ENCODE results near the gene ABHD14A. TPM values are rescaled to one million over a fixed set of nuclear protein-coding genes. Genes with fewer than 3 reads are reported as not detected.

Gene ABHD14A
- total and polyA plus RNA-seq, 2 of the 13 experiments (the other 11 are each of a cell fraction or from before 2014, with no cell fraction given): 29.5 to 46.9 TPM

DNA sequence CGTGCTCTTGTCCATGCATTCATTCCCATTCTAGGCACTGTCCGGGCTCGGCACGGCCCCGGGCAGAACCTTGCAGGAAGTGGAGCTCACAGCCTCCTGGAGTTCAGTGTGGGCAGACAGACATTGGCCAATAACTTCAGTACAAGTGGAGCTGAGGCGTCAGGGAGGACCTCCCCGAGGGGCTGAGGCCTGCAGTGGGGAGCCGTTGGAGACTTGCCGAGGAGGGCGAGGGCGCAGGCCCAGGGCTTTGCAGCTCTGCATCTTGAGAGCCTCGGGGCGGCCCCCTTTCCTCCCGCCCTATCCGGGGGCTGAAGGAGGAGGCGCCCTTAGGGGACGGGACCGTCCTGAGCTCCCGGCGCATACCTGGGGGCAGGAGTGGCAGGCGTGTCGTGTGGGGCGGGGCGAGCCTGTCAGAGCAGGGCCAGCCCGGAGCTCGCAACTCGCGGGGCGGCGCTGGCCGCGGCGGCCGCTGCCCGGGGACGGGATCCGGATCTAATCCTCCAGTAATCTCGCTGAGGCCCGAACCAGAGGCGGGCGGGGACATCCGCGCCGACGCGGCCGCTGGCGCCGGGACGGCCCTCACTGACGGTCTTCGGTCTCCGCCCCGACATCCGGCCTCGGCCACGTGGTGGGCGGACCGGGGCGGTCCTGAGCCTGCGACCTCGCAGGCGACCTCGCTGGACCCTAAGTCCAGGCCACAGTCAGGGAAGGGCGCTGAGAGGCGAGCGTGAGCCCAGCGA, 8.1 kb downstream of the ABHD14A start, which contains the start of gene ACY1 (continued):
- TF ChIP-seq, protein P1, sequence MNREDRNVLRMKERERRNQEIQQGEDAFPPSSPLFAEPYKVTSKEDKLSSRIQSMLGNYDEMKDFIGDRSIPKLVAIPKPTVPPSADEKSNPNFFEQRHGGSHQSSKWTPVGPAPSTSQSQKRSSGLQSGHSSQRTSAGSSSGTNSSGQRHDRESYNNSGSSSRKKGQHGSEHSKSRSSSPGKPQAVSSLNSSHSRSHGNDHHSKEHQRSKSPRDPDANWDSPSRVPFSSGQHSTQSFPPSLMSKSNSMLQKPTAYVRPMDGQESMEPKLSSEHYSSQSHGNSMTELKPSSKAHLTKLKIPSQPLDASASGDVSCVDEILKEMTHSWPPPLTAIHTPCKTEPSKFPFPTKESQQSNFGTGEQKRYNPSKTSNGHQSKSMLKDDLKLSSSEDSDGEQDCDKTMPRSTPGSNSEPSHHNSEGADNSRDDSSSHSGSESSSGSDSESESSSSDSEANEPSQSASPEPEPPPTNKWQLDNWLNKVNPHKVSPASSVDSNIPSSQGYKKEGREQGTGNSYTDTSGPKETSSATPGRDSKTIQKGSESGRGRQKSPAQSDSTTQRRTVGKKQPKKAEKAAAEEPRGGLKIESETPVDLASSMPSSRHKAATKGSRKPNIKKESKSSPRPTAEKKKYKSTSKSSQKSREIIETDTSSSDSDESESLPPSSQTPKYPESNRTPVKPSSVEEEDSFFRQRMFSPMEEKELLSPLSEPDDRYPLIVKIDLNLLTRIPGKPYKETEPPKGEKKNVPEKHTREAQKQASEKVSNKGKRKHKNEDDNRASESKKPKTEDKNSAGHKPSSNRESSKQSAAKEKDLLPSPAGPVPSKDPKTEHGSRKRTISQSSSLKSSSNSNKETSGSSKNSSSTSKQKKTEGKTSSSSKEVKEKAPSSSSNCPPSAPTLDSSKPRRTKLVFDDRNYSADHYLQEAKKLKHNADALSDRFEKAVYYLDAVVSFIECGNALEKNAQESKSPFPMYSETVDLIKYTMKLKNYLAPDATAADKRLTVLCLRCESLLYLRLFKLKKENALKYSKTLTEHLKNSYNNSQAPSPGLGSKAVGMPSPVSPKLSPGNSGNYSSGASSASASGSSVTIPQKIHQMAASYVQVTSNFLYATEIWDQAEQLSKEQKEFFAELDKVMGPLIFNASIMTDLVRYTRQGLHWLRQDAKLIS (CRISPR knock-in tag; IDR thresholded peaks at IDR 0.05): no peak
- no peak for TF ChIP-seq SCMH1 (CRISPR knock-in tag; IDR thresholded peaks at IDR 0.05; ENCODE audit: borderline replicate concordance)
- TF ChIP-seq, protein P2, sequence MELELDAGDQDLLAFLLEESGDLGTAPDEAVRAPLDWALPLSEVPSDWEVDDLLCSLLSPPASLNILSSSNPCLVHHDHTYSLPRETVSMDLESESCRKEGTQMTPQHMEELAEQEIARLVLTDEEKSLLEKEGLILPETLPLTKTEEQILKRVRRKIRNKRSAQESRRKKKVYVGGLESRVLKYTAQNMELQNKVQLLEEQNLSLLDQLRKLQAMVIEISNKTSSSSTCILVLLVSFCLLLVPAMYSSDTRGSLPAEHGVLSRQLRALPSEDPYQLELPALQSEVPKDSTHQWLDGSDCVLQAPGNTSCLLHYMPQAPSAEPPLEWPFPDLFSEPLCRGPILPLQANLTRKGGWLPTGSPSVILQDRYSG (CRISPR knock-in tag; IDR thresholded peaks at IDR 0.05): peak; percentile 65; the same call in 1 of the 2 replicates
- TF ChIP-seq ZNF484 (CRISPR knock-in tag; IDR thresholded peaks at IDR 0.05; ENCODE audit: borderline replicate concordance, low read depth): peak; percentile 8; the same call in 1 of the 2 replicates
- no peak for TF ChIP-seq ZFYVE20 (CRISPR knock-in tag; IDR thresholded peaks at IDR 0.05; ENCODE audit: borderline replicate concordance, low read depth)
- TF ChIP-seq ZNF329 (CRISPR knock-in tag; IDR thresholded peaks at IDR 0.05; ENCODE audit: low read depth): 0 out of 2 replicates have a peak, but pooled peaks have one; percentile 27
- no peak; the same call in 1 of the 2 replicates for TF ChIP-seq ARHGAP35 (CRISPR knock-in tag; IDR thresholded peaks at IDR 0.05; ENCODE audit: borderline replicate concordance)
- peak; percentile 68; the same call in 1 of the 2 replicates for TF ChIP-seq TOE1 (CRISPR knock-in tag; IDR thresholded peaks at IDR 0.05)
- TF ChIP-seq HDAC1 (CRISPR knock-in tag; IDR thresholded peaks at IDR 0.05): peak; percentile 96
- TF ChIP-seq, protein P3, sequence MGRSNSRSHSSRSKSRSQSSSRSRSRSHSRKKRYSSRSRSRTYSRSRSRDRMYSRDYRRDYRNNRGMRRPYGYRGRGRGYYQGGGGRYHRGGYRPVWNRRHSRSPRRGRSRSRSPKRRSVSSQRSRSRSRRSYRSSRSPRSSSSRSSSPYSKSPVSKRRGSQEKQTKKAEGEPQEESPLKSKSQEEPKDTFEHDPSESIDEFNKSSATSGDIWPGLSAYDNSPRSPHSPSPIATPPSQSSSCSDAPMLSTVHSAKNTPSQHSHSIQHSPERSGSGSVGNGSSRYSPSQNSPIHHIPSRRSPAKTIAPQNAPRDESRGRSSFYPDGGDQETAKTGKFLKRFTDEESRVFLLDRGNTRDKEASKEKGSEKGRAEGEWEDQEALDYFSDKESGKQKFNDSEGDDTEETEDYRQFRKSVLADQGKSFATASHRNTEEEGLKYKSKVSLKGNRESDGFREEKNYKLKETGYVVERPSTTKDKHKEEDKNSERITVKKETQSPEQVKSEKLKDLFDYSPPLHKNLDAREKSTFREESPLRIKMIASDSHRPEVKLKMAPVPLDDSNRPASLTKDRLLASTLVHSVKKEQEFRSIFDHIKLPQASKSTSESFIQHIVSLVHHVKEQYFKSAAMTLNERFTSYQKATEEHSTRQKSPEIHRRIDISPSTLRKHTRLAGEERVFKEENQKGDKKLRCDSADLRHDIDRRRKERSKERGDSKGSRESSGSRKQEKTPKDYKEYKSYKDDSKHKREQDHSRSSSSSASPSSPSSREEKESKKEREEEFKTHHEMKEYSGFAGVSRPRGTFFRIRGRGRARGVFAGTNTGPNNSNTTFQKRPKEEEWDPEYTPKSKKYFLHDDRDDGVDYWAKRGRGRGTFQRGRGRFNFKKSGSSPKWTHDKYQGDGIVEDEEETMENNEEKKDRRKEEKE (IDR thresholded peaks at IDR 0.05): no peak
- TF ChIP-seq GLI4 (CRISPR knock-in tag; IDR thresholded peaks at IDR 0.05; ENCODE audit: borderline replicate concordance): peak; percentile 59; the same call in 1 of the 2 replicates
- peak; percentile 17; the same call in 1 of the 2 replicates for TF ChIP-seq ZNF724P (CRISPR knock-in tag; IDR thresholded peaks at IDR 0.05; ENCODE audit: borderline replicate concordance)
- no peak for TF ChIP-seq SP1 (IDR thresholded peaks at IDR 0.05)
- TF ChIP-seq SP1 (CRISPR knock-in tag; IDR thresholded peaks at IDR 0.05): peak; percentile 86
- no peak; the same call in 1 of the 2 replicates for TF ChIP-seq ZNF563 (CRISPR knock-in tag; IDR thresholded peaks at IDR 0.05)
- no peak for TF ChIP-seq SETDB1 (CRISPR knock-in tag; IDR thresholded peaks at IDR 0.05; ENCODE audit: borderline replicate concordance)
- TF ChIP-seq JUN (CRISPR knock-in tag; IDR thresholded peaks at IDR 0.05): no peak
- no peak for TF ChIP-seq NONO (IDR thresholded peaks at IDR 0.05)
- TF ChIP-seq NONO (CRISPR knock-in tag; conservative IDR thresholded peaks at IDR 0.05): peak; percentile 89
- TF ChIP-seq, protein P4, sequence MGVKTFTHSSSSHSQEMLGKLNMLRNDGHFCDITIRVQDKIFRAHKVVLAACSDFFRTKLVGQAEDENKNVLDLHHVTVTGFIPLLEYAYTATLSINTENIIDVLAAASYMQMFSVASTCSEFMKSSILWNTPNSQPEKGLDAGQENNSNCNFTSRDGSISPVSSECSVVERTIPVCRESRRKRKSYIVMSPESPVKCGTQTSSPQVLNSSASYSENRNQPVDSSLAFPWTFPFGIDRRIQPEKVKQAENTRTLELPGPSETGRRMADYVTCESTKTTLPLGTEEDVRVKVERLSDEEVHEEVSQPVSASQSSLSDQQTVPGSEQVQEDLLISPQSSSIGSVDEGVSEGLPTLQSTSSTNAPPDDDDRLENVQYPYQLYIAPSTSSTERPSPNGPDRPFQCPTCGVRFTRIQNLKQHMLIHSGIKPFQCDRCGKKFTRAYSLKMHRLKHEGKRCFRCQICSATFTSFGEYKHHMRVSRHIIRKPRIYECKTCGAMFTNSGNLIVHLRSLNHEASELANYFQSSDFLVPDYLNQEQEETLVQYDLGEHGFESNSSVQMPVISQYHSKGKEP (CRISPR knock-in tag; IDR thresholded peaks at IDR 0.05): no peak

Data from HepG2 (cell line).